CD4-positive, alpha-beta T cell treated with Interleukin-15 for 4 hours (primary cell): ENCODE measurements around the gene PADI6.

Source experiments
- DNase-seq: peaks from one replicate; pipeline ENCODE4 v3.0.0-alpha.2; 2020; ENCODE audit warnings: low spot score

The PADI6 gene

GRCh38 chr1:17356387-17357026 lies 15.5 kb upstream of the PADI6 start:
- no peak for DNase-seq

- DNase-seq: no peak
Observed at GRCh38 chr1:17358557-17358956, 13.4 kb upstream of the PADI6 start.

- no peak for DNase-seq
Observed at GRCh38 chr1:17359031-17359430, 13.0 kb upstream of the PADI6 start.

GRCh38 chr1:17359808-17360207 lies 12.2 kb upstream of the PADI6 start:
- DNase-seq: no peak

- DNase-seq: no peak
Observed at GRCh38 chr1:17360272-17360956, 11.6 kb upstream of the PADI6 start.

- DNase-seq: no peak
Observed at GRCh38 chr1:17361687-17362086, 10.3 kb upstream of the PADI6 start.

- DNase-seq: no peak
Observed at GRCh38 chr1:17363351-17363750, 8.6 kb upstream of the PADI6 start.

- no peak for DNase-seq
Observed at GRCh38 chr1:17363771-17364170, 8.2 kb upstream of the PADI6 start.

GRCh38 chr1:17365293-17365692 lies 6.7 kb upstream of the PADI6 start:
- DNase-seq: no peak

- no peak for DNase-seq
Observed at GRCh38 chr1:17369466-17369865, 2.5 kb upstream of the PADI6 start.

- no peak for DNase-seq
Observed at GRCh38 chr1:17370618-17371017, 1.4 kb upstream of the PADI6 start.

- DNase-seq: no peak
Observed at GRCh38 chr1:17372955-17373354, 959 bp downstream of the PADI6 start.

- DNase-seq: no peak
Observed at GRCh38 chr1:17375651-17376050, 3.7 kb downstream of the PADI6 start.

GRCh38 chr1:17377325-17377953 lies 5.4 kb downstream of the PADI6 start:
- no peak for DNase-seq

GRCh38 chr1:17381161-17381560 lies 9.2 kb downstream of the PADI6 start:
- DNase-seq: no peak

GRCh38 chr1:17392199-17392740 lies 20.3 kb downstream of the PADI6 start:
- DNase-seq: no peak

- DNase-seq: no peak
Observed at GRCh38 chr1:17393230-17393629, 21.2 kb downstream of the PADI6 start.

- no peak for DNase-seq
Observed at GRCh38 chr1:17397910-17398695, 26.1 kb downstream of the PADI6 start.

- DNase-seq: no peak
Observed at GRCh38 chr1:17400725-17401341, 28.8 kb downstream of the PADI6 start.

GRCh38 chr1:17401841-17402240 lies 29.8 kb downstream of the PADI6 start:
- DNase-seq: no peak

GRCh38 chr1:17403081-17403480 lies 31.1 kb downstream of the PADI6 start:
- DNase-seq: no peak
